ENCODE measurements around the gene CEMIP.

Gene CEMIP

DNA sequence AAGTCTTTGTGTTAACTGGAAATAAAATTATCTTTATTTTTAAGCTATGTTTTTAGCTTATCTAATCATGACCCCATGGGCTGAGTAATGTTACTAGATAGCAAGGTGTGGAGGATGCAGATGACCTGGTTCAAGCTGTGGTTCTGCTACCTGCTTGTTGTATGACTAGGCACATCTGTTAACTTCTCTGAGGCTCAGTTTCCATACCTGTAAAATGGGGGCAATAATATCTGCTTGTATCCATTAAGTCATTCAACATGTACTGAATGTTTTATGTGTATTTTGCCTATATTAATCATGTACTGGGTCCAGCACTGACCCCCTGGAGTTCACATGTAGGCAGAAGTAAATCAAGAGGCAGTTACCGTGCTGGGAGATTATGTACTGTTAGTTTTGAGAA, 51.5 kb downstream of the CEMIP start:
- DNase-seq = no peak

DNA sequence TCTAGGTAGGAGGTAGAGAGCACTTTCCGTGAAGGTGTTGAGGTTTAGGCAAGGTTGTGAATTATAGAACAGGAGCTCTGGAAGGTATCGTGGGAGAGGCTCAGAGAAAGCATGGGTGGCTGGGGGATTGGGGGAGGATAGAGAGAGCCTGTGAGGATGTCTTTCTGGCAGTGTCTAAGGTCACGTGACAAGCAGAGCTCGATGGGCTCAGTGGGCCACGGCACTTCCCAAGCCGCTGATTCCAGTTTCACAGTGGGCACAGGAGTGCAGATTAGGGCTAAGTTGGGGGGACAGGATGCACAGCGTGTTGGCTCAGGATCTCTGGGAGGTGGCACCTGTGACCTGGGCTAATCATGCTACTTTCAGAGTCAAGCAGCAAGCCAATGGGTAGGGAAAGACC, 52.0 kb downstream of the CEMIP start:
- DNase-seq = no peak

DNA sequence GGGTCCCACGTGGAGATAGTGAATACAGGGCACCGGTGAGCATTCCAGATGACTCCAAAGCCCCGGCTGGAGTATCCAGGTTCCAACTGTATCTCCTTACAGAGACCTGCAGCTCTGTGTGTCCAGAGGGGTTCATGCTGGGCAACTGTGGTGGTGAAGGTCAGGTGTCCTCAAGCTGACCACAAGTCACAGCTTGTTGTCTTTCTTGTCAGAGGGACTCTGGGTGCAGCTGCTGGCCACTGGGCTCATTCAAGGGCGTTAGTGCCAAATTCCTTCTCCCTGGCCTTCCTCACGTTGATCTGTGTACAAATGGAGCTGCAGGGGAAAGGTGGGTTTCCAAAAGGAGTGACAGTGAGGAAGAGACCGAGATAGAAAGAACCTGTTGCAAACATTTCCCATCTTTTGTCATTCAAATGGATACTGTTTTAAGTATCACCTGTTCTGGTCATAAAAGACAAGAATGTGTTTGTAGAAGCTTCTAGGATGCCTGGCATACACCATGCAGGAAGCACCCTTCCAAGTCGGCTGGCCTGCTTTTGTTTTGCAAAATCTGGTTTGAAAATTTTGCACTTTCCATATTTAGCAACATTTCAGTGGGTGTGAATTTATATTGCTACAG, 52.5 kb downstream of the CEMIP start:
- no peak for DNase-seq

DNA sequence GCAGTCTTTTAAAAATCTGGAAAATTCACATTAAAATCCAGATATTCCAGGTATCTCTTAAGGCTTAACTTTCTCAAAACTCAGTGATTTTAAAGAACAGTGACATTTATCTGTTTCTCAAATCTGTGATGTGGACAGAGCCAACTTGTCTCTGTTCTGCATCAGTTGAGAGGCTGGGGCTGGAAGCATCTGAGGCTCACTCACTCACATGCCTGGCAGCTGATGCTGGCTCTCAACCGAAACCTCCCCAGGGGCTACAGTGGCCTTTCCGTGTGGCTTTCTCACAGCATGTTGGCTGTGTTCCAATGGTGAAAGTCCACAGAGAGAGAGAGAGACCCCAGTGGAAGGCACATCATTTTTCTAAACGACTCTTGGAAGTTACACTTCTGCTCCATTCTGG, 53.5 kb downstream of the CEMIP start:
- DNase-seq = peak; percentile 76

DNA sequence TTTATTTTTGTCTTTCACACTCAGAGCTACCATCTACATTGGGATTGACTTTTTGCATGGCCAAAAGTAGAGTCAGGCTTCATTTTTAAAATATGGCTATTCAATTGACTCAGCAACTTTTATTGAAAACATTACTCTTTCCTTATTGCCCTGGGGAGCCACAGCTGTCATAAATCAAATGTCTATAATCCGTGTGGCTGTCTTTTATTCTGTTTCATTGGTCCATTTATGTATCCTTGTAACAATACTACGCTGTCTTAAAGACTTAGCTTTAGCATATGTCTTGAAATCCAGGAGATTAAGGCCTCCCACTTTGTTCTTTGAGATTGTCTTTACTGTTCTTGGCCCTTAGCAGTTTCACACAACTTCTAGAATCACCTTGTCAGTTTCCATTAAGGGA, 55.2 kb downstream of the CEMIP start:
- DNase-seq = peak; percentile 15

DNA sequence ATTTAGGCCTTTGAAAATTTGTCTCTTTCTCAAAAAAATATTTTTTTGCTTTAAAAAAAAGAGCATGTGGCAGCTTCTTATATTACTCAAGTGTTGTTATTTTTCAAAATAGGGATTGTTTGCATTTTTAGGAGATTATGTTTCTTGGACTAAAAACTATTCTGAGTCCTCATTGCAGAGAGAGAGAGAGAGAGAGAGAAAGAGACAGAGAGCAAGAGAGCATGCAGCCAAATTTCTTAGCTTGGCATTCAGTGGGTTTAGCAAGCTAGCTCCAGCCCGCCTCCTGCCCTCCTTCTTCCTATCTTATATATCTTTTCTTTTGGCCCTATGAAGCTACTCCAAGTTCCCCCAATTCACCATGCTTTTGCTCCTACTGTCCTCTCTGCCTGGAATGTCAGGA, 55.7 kb downstream of the CEMIP start:
- peak; percentile 24 for DNase-seq

DNA sequence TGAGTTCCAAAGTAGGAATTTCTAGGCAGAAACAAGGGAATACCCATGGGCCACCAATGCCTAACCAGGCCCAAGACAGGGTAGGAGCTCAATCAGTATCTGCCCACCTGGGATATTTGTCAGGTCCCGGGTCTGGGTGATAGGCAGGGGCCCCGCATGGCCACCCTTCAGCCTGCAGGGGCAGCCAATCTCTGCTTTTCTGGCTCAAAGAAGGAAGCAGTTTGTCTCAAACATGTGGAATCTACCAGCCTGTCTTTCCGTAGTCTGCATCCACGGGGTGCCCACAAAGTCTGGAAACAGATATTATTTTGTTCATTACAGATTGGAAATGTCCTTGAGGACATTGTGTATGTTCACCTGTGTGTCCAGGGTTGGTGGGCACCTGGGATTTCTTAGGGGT, 56.2 kb downstream of the CEMIP start:
- no peak for DNase-seq

DNA sequence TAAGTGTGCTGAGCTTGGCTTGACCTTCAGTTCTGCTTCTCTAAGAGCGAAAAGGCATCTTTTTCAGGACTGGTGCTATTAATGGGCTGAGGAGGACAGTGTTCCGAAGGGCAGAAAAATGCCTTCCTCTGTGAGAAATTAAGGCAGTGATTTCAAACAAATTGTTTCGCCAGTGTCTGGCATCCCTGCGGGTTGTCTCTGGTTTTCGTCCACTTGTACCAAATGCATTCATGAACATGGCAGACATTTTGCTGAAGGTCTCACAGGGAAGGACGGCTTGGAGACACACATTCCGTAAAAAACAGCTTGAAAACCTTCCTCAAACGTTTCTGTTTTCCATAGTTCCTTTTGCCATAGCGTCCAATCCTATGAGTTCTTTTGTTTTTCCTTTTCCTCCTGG, 57.1 kb downstream of the CEMIP start:
- no peak for DNase-seq

DNA sequence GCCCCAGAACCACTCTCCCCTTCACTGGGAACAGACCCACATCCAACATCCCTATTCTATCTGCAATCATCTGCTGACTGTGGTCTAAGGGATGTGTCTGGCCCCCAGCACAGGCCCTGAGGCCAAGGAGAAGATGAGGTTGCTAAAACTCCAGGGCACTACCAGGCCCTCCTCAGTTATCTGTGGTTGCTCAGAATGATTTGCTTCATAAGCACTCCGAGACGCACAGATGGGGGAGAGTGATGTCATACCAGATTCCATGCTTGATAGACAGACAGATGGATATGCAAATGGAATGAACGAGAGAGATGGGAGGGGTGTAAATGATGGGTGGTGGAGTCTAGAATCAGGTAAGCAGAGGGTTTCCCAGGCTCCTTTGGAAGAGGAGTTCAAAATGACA, 57.8 kb downstream of the CEMIP start:
- DNase-seq = no peak

DNA sequence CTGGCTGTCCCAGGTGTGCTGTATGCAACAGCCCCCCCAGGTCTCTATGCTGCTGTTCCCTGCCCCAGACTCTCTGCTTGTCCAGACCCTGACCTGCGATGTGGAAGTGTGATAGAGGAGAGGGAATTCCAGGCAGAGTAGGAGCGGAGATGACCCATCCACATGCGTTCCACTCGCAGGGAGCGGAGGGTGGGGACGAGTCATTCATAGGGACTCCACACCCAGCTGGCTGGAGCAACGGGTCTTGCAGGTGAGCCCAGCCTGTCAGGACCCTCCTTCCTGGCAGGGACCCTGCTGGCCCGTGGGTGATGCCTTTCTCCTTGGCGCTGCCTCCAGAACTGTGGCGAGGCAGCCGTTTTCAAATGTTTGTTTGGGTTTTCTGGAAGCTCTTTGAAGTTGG, 58.8 kb downstream of the CEMIP start:
- DNase-seq = no peak

DNA sequence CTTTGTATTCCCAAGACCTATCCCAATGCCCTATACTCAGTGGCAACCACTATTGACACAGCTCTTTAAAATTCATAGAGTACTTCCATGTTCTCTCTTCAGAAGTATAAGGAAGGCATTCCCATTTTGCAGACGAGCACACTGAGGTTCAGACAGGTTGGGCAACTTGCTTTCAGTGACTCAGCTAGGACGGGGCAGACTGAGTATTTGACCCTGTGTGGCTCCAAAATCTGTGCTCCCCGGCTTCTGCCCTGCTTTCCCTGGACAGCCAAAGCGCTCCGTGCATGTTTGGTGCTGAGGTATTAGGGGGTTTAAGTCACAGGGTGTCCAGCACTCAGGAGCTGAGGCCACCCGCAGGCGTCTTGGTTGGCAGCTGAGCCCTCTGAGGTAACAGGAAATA, 59.5 kb downstream of the CEMIP start:
- no peak for DNase-seq

DNA sequence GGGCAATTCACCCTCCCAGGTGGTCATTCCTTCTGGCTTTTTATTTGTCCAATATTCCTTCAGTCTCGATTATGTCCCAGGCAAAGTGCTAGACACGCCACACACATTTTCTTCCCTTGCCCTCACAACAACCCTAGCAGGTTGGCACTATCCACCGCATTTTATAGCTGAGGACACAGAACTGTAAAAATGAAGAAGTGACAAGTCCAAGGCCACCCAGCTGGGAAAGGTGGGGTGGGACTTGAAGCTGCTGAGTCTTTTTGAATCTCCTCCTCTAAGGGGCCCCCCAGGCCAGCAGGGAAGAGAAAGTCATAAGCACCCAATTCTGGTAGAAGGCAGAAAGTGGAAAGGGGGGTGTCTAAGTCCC, 60.6 kb downstream of the CEMIP start:
- DNase-seq = no peak

DNA sequence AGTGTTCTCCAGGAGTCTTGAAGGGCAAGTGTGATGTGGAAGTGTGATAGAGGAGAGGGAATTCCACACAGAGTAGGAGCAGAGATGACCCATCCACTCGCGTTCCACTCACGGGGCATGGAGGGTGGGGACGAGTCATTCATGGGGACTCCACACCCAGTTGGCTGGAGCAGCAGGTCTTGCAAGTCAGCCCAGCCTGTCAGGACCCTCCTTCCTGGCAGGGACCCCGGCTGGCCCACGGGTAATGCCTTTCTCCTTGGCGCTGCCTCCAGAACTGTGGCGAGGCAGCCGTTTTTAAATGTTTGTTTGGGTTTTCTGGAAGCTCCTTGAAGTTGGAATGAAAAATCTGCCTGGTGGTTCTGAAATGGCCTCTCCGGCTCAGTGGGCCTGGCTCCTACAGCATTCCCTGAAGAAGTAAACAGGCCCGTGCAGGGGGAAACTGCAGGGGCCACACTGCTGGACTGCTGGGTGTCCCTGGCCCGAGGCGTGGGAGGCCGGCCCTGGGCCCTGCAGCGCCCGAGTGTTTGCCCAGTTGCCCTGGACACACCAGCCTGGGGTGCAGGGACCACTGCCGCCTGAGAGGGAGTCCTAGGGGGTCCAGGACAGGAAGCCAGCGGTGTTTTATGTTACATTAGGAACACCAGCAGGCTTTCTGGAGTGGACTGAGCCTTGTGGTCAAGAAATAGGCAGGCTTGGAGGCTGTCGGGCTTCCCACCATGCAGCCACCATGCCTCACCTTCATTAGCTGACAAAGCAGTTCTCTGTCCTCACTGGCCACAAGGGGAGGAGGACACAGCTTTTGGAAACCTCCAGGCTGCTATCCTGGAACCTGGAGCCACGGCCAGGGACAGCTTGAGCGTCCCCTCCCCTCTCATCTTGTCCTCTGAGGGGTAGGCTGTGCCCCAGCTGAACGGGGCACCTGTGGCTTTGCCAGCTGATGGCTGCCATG, 61.3 kb downstream of the CEMIP start:
- DNase-seq = no peak

DNA sequence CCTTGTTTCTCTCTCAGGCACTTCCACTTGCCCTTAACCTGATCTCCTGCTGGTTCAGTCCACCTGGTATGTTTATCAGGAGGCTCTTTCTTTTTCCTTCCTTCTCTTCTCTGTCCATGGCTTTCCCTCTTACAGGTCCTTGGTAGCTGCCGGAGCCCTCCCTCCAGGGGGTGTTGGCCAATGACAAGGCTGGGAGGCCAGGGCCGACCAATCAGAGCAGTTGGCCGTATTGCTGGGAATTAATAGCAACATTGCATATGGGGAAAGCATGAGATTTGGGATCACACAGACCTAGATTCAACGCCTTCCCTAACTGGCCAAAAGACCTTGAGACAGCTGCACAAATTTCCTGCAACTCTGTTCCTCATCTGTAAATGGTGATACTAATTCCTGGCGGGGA, 62.4 kb downstream of the CEMIP start:
- no peak for DNase-seq

DNA sequence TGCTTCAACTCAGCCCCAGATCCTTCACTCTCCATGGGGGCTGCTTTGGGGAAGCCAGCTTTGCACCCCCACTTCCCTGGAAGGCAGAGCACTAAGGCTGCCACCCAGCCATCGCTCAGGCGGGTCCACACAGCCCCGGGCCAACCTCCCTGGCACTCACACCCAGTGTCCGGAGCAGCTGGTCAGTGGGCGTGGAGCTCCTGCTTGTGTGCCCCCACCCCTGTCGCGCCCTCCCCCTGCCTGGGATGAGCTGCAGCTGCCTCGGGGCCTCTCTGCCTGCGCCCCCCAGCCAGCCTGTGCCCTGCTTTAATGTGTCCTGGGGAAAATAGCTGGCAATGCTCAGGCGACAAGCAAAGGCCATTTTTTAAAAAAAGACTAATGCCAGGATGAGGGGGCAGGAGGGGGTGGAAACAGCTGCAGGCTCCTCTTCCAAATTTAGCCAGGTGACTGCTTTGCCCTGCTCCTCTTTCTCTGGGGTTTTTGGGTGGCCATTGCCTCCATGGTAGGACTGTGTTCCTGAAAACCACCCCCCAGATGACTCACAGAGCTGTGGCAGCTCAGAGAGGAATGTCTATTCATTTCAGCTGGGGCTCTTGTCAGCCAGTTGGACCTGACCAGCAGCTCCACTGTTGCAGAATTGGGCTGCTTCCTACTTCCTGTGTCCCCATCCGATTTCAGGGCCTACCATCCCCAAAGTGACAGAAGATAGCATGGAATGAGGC, 65.0 kb downstream of the CEMIP start:
- no peak for DNase-seq

DNA sequence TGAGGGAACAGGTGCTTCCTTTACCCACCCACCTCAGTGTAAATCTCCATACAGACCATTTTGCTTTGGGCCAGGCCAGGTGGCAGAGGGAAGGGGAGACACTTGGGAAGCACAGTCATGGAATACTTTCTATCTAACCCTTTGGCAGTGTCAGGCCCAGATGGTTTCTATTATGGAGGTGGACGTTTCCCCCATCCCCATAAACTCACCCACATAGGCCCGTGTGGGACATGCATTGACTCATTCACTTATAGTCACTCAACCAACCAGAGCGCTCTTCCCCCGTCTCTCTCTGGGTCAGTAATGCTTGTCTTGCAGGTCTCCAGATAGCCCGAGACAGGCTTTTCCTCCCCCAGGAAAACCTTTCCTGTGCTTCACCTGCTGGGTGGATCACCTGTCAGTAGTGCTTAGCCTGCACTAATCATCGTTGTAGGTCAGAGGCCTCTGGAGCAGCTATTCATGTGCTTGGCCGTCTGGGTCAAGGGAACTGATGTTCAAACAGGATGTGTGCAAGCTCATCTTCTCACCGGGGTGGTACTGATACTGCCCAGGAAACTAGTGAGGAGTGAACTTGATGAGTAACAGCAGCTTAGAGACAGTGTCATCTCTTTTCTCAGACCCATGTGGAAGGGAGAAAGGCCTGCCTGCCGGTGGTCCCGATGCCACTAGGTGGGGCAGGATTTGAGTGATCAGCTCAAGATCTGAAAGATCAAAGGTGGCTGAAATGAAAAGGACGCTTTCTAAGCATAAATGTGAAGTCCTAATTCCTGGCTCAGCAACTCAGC, 67.1 kb downstream of the CEMIP start:
- no peak for DNase-seq

DNA sequence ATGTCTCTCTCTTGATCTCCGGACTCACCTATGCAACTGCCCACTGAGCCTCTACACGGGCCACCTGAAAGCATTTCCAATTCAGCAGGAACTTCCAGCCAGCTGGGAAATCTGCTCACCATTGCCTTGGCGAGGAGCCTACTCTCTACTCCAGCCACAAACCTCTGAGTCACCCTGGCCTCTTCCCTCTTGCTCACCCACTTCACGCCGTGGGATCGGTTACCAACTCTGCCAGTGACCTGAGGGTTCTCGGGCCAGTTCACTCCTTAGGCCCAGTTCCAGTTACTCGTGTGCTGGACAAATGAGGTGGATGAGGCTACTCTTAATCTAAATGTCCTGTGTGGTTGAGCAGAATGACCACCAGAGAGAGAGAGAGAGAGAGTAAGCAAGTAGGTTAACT, 70.1 kb downstream of the CEMIP start:
- no peak for DNase-seq

DNA sequence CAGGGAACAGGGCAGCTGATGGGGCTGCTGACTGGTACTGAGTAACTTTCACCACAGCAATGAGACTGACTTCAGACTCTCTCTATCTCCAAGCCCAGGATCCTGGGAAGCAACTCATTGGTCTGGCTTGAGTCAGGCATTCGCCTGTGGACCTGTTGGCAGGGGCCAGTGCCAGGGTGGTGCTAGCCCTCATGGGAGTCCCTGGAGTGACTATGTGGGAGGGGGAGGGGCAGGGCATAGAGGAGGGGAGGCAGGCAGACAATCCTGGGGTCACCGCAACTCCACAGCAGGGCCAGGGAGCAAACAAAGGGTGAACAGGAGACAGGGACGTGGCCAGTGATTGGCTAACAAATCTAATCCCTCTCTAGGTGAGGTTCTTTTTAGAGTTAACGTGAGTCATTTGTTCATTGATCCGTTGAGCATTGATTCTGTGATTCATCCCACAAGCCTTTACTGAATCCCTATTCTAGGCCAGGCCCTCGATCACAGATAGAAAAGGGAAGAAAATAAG, 71.8 kb downstream of the CEMIP start:
- no peak for DNase-seq

DNA sequence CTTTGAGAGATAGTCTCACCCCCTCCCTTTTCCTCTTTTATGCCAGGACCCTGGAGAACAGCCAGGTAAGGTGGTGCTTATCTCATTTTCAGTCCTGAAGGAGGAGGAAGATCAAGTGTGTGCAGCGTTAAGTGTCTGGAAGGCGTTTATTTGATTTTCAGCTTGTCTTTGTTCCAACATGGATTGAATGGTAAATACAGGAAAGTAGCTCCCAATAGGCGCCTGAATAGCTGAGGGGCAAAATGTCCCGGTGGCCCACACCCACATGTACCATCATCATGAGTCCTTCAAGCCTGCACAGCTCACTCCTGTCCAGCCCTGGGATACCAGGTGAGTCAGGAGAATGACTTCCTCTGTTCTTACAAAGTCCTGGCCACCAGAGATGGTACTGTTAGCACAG, 73.5 kb downstream of the CEMIP start:
- DNase-seq = no peak

DNA sequence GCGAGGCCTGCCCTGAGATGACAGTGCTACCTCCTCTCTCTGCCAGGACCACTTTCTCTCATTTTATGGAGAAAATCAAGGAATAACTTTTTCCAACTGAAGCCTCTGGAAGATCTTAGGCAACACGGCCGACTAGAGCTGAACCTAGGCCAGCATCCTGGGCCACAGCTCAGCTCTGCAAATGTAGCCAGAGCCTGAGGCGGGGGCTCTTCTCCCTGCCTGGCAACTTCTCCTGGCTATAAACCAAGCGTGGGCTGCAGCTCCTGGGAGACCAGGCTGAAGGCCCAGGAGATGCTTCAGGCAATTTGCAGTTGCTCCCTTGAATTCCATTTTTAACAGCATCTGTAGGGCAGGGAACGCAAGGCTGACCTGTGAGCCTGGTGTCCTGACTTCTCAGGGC, 74.9 kb downstream of the CEMIP start:
- no peak for DNase-seq

DNA sequence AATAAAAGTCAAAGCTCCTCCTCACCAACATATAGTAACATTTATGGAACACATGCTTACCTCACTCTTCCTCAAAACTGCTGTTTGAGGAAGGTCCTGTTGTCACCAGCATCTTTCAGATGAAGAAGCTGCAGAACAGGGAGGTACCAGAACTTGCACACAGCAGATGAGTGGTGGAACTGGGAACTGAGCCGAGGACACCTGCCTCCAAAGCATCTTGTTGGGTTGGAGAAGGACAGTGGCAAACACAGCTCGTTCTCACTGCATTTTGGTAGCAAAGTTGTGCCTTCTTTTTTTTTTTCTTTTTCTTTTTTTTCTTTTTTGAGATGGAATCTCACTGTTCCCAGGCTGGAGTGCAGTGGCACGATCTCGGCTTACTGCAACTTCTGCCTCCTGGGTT, 76.0 kb downstream of the CEMIP start:
- no peak for DNase-seq

DNA sequence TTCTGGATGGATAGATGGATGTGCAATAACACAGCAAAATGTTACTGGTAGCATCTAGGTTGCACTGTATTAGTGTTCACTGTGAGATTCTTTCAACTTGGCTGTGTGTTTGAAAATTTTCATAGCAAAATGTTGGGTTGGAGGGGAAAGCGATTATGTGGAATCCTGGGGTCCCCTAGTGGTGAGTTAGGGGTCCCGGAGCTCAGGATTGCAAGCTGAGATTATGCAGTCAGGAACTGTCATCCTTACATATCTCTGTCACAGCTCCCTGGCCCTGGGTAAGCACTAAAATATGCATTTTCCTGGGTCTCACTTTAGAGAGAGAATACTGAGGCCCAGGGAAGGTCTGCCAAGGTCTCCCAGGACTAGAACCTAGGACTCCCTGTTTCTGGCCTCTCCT, 77.2 kb downstream of the CEMIP start:
- DNase-seq = peak; percentile 57

DNA sequence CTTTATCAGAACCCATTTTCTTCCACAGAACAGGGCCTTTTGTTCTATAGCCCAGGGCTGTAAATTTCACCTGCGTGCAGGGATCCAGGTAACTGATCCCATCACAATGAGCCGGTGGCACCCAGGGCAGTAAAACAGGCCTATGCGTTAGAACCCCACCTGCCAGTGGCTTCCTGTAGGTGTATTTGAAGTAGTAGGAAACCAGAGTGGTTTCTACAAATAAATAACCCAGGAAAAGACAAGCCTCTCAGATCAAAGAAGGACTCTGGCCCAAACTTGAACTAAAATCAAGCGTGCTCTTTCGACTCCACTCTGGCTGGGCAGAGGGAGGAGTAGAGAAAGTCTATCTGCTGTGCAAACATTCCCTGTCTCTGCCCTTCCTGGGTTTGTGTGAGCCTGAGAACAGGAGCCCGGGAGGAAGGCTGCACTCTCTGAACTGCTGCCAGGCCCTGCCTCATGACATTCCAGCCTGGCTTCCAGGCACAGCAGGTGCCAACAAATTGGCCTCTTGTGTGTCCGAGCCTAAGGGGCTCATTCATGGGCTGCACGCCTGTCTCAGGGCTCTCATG, 77.7 kb downstream of the CEMIP start:
- peak; percentile 71 for DNase-seq
